ENCODE results near the gene RAG1. TPM values are rescaled to one million over a fixed set of nuclear protein-coding genes. Genes with fewer than 3 reads are reported as not detected.

RAG1 gene
- total RNA-seq, 1 donor from 2014 or later: under 0.01 TPM

- no peaks in the 10 kb centered on the region for H3K4me1 ChIP-seq
- intact Hi-C loops (cut with DNase I): no loop called here
- peak overlapping the region; percentile 8 to 51 for H3K27ac ChIP-seq
- no peaks in the 10 kb centered on the region for H3K9me3 ChIP-seq
- no peak for DNase-seq (ENCODE audit: low spot score in 2 of 2)
- no peaks in the 10 kb centered on the region for H3K27me3 ChIP-seq
- H3K4me3 ChIP-seq: no peak overlapping the region
- no peaks in the 10 kb centered on the region for H3K36me3 ChIP-seq
- no peak for TF ChIP-seq CTCF (IDR thresholded peaks at IDR 0.05)
These were observed 10.1 kb downstream of the RAG1 start for GRCh38 chr11:36577859-36578258.

GRCh38 chr11:36578458-36578857 lies 10.7 kb downstream of the RAG1 start:
- Histone ChIP-seq H3K36me3 (no peaks in the 10 kb centered on the region), H3K4me3 (no peak overlapping the region), H3K27me3 (no peaks in the 10 kb centered on the region), H3K27ac (no peak overlapping the region), H3K4me1 (no peaks in the 10 kb centered on the region), H3K9me3 (no peaks in the 10 kb centered on the region)
- TF ChIP-seq CTCF (IDR thresholded peaks at IDR 0.05): no peak
- intact Hi-C loops (cut with DNase I): no loop called here
- DNase-seq (ENCODE audit: low spot score in 2 of 2): no peak

- TF ChIP-seq CTCF (IDR thresholded peaks at IDR 0.05): no peak
- Histone ChIP-seq H3K27ac (no peak overlapping the region), H3K27me3 (no peaks in the 10 kb centered on the region), H3K4me1 (no peaks in the 10 kb centered on the region), H3K4me3 (no peak overlapping the region), H3K9me3 (no peaks in the 10 kb centered on the region), H3K36me3 (no peaks in the 10 kb centered on the region)
- intact Hi-C loops (cut with DNase I): no loop called here
- no peak for DNase-seq (ENCODE audit: low spot score in 2 of 2)
These were observed 13.7 kb downstream of the RAG1 start for GRCh38 chr11:36581536-36581935.

GRCh38 chr11:36583667-36584066 lies 15.9 kb downstream of the RAG1 start:
- Histone ChIP-seq H3K4me1 (no peaks in the 10 kb centered on the region), H3K4me3 (no peak overlapping the region), H3K9me3 (no peaks in the 10 kb centered on the region), H3K27me3 (no peaks in the 10 kb centered on the region), H3K27ac (no peak overlapping the region), H3K36me3 (no peaks in the 10 kb centered on the region)
- no peak for DNase-seq (ENCODE audit: low spot score in 2 of 2)
- TF ChIP-seq CTCF (IDR thresholded peaks at IDR 0.05): no peak
- intact Hi-C loops (cut with DNase I): no loop called here

GRCh38 chr11:36586543-36586942 lies 18.7 kb downstream of the RAG1 start:
- no peaks in the 10 kb centered on the region for H3K9me3 ChIP-seq
- no peak for TF ChIP-seq CTCF (IDR thresholded peaks at IDR 0.05)
- no peak overlapping the region for H3K4me3 ChIP-seq
- H3K36me3 ChIP-seq: no peaks in the 10 kb centered on the region
- intact Hi-C loops (cut with DNase I): no loop called here
- no peak for DNase-seq (ENCODE audit: low spot score in 2 of 2)
- no peak overlapping the region for H3K27ac ChIP-seq
- no peaks in the 10 kb centered on the region for H3K4me1 ChIP-seq
- H3K27me3 ChIP-seq: no peaks in the 10 kb centered on the region

GRCh38 chr11:36588099-36588498 lies 20.3 kb downstream of the RAG1 start:
- intact Hi-C loops (cut with DNase I): no loop called here
- no peak for TF ChIP-seq CTCF (IDR thresholded peaks at IDR 0.05)
- H3K9me3 ChIP-seq: no peaks in the 10 kb centered on the region
- H3K4me1 ChIP-seq: no peaks in the 10 kb centered on the region
- H3K27me3 ChIP-seq: no peaks in the 10 kb centered on the region
- H3K27ac ChIP-seq: no peak overlapping the region
- no peak overlapping the region for H3K4me3 ChIP-seq
- DNase-seq (ENCODE audit: low spot score in 2 of 2): no peak
- H3K36me3 ChIP-seq: no peaks in the 10 kb centered on the region

Data from ascending aorta (tissue), 2 donors.